RWPE1 (cell line): ENCODE measurements around the gene GATC.
A peak's percentile ranks its signal among the peaks of the same experiment; 100 is the strongest.

ENCODE experiments used
- CTCF ChIA-PET: fragments of 350-600 bp; sonication (Branson Sonifier 250); formaldehyde crosslinking; extraction: SDS; loops from one replicate; lab custom pipeline; 2021; lab: Yijun Ruan, JAX
- POLR2A ChIA-PET: fragments of 400-600 bp; formaldehyde crosslinking; extraction: SDS; loops from one replicate; lab custom pipeline; 2020; ENCODE audit warnings: antibody characterized with exemption; ENCODE audit not compliant: low non-redundant PET; lab: Yijun Ruan, JAX
- DNase-seq: peaks from one replicate; pipeline ENCODE4 v3.0.0; 2012; ENCODE audit warnings: low spot score
- H3K27ac ChIP-seq: fragments of 450-650 bp; 2 replicates; pipeline ENCODE4 v1.5.1; 2017
- TF ChIP-seq, protein P1 (sequence below): fragments of 450-650 bp; conservative IDR thresholded peaks from 2 replicates; pipeline ENCODE4 v1.5.1; 2017; ENCODE audit warnings: low read depth, mild to moderate bottlenecking

Gene GATC, protein sequence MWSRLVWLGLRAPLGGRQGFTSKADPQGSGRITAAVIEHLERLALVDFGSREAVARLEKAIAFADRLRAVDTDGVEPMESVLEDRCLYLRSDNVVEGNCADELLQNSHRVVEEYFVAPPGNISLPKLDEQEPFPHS

DNA sequence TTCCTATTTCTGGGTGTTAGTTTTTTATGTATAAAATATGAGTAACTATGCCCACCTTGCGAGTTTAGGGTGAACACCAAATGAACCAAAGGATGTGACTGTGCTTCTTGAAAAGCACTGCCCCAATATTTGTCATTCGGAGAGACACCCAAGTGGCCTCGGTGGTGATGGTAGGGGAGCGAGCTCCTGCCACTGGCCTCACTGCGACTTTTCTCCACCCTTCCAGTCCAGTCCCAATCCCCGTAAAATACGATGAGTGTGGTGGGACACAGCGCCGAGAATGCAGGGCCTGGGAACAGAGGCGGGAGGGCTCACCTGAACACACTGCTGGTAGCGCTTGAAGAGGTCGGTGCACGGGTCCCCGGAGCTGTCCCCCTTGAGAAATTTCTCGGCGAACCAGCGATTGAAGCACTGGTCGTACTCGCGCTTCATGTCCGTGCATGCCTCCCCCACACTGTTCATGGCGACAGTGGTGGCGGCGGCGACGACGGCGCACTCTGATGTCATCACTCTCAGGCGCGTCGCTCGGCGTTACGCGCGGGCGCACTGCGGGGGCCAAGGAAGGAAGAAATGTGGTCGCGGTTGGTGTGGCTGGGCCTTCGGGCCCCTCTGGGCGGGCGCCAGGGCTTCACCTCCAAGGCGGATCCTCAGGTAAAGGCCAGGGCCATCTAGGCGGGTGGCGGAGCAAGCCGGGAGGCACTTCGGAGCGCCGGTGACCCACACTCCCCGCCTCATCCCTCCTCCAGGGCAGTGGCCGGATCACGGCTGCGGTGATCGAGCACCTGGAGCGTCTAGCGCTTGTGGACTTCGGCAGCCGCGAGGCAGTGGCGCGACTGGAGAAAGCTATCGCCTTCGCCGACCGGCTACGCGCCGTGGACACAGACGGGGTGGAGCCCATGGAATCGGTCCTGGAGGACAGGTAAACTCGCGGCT, at the start of gene GATC, which contains the start of gene TRIAP1:
GATC (plus strand) TSS at position 534 of the 933 bp plus-strand sequence; CDS start at position 571, 37 bp downstream.
TRIAP1 (minus strand) TSS at position 474 of the 933 bp plus-strand sequence; CDS start at position 462, 12 bp downstream.
- DNase-seq, result peak; percentile 70
- CTCF ChIA-PET, result interaction anchor here (0.7 kb wide), 1 partner anchor 24 kb away, joined by 5 read pairs; no protein-coding TSS in a partner anchor
- POLR2A ChIA-PET, result interaction anchor here (0.7 kb wide), 1 partner anchor 9 kb away, joined by 3 read pairs; no protein-coding TSS in a partner anchor

DNA sequence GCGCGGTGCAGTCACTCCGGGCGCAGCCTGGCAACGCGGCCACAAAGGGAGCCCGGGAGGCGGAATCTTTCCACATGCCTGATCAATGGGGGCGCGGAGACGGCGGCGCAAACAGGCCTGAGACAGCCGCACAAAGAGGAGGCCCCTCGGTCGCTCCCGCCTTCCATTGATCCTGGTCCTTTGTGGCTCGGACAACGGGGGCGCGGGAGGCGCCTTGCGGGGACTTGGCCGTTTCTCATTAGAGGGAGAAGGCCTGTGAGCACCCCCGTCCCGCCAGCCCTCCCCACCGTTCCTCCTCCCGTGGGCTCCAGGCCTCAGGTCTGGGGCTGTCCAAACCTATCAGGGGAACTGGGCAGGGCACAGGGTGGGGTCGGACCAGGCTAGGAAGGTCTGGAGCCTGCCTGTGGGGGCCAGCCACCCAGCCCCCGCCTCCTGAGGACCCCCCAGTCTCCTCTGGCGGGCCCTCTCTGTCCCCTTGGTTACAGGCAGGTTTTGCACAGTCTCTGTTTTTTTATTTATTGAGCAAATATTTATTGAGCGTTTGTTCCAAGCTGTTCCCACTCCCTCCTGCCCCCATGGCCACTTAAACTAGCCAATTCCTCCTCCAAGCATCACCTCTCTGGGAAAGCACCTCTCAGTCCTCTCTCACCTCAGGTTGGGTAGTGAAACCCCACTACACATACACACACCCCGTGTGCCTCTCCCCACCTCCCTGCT, 48.3 kb upstream of the GATC start:
- POLR2A ChIA-PET, result no interaction called here

More for the DNA sequence above, at the start of gene GATC, which contains the start of gene TRIAP1:
- TF ChIP-seq, protein P1, sequence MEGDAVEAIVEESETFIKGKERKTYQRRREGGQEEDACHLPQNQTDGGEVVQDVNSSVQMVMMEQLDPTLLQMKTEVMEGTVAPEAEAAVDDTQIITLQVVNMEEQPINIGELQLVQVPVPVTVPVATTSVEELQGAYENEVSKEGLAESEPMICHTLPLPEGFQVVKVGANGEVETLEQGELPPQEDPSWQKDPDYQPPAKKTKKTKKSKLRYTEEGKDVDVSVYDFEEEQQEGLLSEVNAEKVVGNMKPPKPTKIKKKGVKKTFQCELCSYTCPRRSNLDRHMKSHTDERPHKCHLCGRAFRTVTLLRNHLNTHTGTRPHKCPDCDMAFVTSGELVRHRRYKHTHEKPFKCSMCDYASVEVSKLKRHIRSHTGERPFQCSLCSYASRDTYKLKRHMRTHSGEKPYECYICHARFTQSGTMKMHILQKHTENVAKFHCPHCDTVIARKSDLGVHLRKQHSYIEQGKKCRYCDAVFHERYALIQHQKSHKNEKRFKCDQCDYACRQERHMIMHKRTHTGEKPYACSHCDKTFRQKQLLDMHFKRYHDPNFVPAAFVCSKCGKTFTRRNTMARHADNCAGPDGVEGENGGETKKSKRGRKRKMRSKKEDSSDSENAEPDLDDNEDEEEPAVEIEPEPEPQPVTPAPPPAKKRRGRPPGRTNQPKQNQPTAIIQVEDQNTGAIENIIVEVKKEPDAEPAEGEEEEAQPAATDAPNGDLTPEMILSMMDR, result no peak
- H3K27ac ChIP-seq, result peak within 1 kb of the TSS; percentile 87

DNA sequence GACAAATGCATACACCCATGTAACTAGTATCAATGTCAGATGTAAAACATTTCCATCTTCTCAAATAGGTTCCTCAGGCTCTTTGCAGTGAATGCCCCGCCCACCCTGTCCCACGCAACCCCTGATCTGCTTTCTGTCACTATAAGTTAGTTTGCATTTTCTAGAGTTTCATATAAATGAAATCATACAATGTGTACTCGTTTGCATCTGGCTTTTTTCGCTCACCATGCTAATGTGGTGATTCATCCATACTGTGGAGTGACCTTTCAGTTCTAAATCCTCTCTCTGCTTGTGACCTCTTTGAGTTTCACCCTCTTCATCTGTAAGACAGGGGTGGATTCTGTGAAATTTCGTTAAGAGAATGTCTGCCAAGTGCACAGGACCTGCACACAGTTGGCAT, 46.7 kb upstream of the GATC start:
- TF ChIP-seq, protein P1, result no peak
- CTCF ChIA-PET, result interaction anchor here (0.9 kb wide), 1 partner anchor 86 kb away, joined by 3 read pairs; no protein-coding TSS in a partner anchor
- H3K27ac ChIP-seq, result no peak overlapping the region
- POLR2A ChIA-PET, result no interaction called here
- DNase-seq, result no peak

More for the DNA sequence above, 48.3 kb upstream of the GATC start:
- CTCF ChIA-PET, result interaction anchor here (0.6 kb wide), 2 partner anchors 25 to 249 kb away, joined by 3 read pairs; no protein-coding TSS in a partner anchor
- H3K27ac ChIP-seq, result no peak overlapping the region
- TF ChIP-seq, protein P1, result no peak
- no peak for DNase-seq

DNA sequence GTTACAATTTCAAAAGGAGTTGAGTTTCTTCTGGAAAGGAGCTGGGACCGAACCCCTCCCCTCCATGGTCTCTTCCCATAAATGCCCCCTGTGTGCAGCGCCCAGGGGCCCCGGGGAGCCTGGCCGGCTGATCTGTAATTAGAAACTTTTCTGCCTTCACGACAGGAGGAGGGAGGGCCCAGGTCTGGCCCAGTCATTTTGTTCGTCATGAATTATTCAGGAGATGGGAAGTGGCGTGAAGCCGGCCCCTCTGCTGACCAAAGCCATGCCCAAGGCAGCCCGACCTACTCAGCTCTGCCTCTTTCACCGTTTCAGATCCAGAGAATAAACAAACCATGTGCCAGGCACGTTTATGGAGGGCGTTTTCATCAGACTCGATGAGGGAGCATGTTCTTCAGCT, 44.0 kb upstream of the GATC start:
- DNase-seq, result no peak
- TF ChIP-seq, protein P1, result no peak
- ChIA-PET CTCF (no interaction called here), POLR2A (no interaction called here)
- H3K27ac ChIP-seq, result no peak overlapping the region

DNA sequence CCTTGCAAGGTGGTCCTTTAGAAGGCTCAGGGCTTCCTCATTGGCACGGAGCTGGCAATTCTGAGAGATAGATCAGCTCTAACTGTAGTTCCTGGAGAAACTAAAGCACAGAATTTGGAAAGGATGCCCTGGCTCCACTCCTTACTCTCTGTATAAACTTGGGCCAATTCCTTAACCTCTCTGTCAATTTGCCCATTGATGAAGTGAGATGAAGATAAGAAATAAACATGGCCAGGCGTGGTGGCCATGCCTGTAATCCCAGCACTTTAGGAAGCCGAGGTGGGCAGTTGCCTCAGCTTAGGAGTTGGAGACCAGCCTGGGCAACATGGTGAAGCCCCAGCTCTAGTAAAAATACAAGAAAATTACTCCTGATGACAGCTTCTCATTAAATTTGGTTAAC, 42.4 kb upstream of the GATC start:
- POLR2A ChIA-PET, result no interaction called here

More for the DNA sequence above, 42.4 kb upstream of the GATC start:
- H3K27ac ChIP-seq, result no peak overlapping the region
- CTCF ChIA-PET, result no interaction called here
- TF ChIP-seq, protein P1, result no peak
- no peak for DNase-seq
